ENCODE data around the gene TMEFF1. TPM values are rescaled to one million over a fixed set of nuclear protein-coding genes. Genes with fewer than 3 reads are reported as not detected.

TMEFF1 gene
- total and polyA plus RNA-seq, 4 donors, result 0.01 to 0.77 (median 0.71) TPM; not detected in 1

DNA sequence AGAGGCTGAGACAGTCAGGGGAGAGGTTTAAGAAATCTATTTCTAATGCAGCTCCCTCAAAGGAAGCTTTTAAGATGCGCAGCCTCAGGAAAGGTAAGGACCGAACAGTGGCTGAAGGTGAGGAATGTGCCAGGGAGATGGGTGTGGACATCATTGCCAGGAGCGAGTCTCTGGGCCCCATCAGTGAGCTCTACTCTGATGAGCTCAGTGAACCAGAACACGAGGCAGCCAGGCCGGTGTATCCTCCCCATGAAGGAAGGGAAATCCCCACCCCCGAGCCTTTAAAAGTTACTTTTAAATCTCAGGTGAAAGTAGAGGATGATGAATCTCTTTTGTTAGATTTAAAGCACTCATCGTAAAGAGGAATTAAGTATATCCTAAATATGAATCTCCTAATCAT lies 113.1 kb downstream of the TMEFF1 start:
- ATAC-seq (ENCODE audit: insufficient read depth, low FRiP score) (no peak), DNase-seq (no peak)
- no peaks in the 10 kb centered on the region for H3K27me3 ChIP-seq (ENCODE audit: control insufficient read depth in 3 of 3, insufficient read depth in 3 of 3, low read length in 2 of 3)
- H3K9me3 ChIP-seq (ENCODE audit: control insufficient read depth in 4 of 4, insufficient read depth in 3 of 4, low read length in 3 of 4), result no peaks in the 10 kb centered on the region
- no peak overlapping the region for H3K9ac ChIP-seq (ENCODE audit: insufficient read depth in 1 of 2, low read length in 2 of 2)
- H3K36me3 ChIP-seq (ENCODE audit: control insufficient read depth in 4 of 4, insufficient read depth in 4 of 4, low read length in 4 of 4), result peaks cover 0 to 4% (median 0%) of the 10 kb centered on the region in 4 donors
- H3K27ac ChIP-seq (ENCODE audit: low read depth in 1 of 2, low read length in 1 of 2), result no peak overlapping the region
- 96% methylated on average over 7 of the region's 7 CpGs for WGBS, 2 donors
- peaks cover 0 to 3% (median 0%) of the 10 kb centered on the region in 5 donors for H3K4me1 ChIP-seq (ENCODE audit: control insufficient read depth in 5 of 5, insufficient read depth in 5 of 5, low read length in 5 of 5)
- TF ChIP-seq, protein P1, sequence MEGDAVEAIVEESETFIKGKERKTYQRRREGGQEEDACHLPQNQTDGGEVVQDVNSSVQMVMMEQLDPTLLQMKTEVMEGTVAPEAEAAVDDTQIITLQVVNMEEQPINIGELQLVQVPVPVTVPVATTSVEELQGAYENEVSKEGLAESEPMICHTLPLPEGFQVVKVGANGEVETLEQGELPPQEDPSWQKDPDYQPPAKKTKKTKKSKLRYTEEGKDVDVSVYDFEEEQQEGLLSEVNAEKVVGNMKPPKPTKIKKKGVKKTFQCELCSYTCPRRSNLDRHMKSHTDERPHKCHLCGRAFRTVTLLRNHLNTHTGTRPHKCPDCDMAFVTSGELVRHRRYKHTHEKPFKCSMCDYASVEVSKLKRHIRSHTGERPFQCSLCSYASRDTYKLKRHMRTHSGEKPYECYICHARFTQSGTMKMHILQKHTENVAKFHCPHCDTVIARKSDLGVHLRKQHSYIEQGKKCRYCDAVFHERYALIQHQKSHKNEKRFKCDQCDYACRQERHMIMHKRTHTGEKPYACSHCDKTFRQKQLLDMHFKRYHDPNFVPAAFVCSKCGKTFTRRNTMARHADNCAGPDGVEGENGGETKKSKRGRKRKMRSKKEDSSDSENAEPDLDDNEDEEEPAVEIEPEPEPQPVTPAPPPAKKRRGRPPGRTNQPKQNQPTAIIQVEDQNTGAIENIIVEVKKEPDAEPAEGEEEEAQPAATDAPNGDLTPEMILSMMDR (IDR thresholded peaks at IDR 0.05; ENCODE audit: control extremely low read depth, extremely low read depth), result no peak
- H3K4me3 ChIP-seq, result no peak overlapping the region

DNA sequence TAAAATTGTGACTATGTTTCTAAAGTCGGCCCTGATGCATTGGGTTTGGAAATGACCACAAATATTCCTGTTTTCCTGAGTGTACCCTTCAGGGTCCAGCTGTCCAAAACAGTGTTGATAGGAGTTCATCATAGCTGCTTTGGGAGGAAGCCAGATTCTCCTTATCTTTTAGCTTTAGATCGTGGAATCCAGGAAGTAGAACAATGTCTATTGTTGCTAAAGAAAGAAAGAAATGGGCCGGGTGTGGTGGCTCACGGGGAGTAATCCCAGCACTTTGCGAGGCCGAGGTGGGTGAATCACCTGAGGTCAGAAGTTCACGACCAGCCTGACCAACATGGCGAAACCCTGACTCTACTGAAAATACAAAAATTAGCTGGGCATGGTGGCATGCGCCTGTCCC lies 114.4 kb downstream of the TMEFF1 start:
- Histone ChIP-seq H3K4me3 (no peak overlapping the region), H3K27me3 (ENCODE audit: control insufficient read depth in 3 of 3, insufficient read depth in 3 of 3, low read length in 2 of 3) (no peaks in the 10 kb centered on the region), H3K9me3 (ENCODE audit: control insufficient read depth in 4 of 4, insufficient read depth in 3 of 4, low read length in 3 of 4) (no peaks in the 10 kb centered on the region), H3K27ac (ENCODE audit: low read depth in 1 of 2, low read length in 1 of 2) (peak overlapping the region in 1 of 2 donors; percentile 57), H3K4me1 (ENCODE audit: control insufficient read depth in 5 of 5, insufficient read depth in 5 of 5, low read length in 5 of 5) (peaks cover 0 to 3% (median 0%) of the 10 kb centered on the region in 5 donors), H3K36me3 (ENCODE audit: control insufficient read depth in 4 of 4, insufficient read depth in 4 of 4, low read length in 4 of 4) (peaks cover 0 to 4% (median 0%) of the 10 kb centered on the region in 4 donors), H3K9ac (ENCODE audit: insufficient read depth in 1 of 2, low read length in 2 of 2) (no peak overlapping the region)
- ATAC-seq (ENCODE audit: insufficient read depth, low FRiP score), result no peak
- TF ChIP-seq, protein P1 (IDR thresholded peaks at IDR 0.05; ENCODE audit: control extremely low read depth, extremely low read depth), result no peak
- WGBS, 2 donors, result 62 to 76% methylated on average over 9 of the region's 9 CpGs
- no peak for DNase-seq

DNA sequence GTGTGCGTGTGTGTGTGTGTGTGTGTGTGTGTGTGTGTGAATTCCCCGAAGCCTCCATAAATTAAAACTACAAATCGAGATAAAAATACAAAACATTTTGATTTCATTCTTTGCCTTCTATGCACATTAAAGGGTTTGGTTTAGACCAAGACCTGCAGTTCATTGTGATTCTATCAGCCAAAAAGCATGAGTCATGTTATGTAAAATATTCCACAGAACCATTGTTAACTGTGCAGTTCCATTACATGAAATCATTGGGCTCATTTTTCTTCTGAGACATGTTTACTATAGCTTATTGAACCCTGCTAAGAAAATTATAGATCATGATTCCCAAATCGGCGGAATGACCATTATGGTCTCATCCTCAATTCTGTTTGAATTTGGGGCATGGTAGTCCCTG lies 116.6 kb downstream of the TMEFF1 start:
- H3K4me1 ChIP-seq (ENCODE audit: control insufficient read depth in 5 of 5, insufficient read depth in 5 of 5, low read length in 5 of 5), result peaks cover 0 to 3% (median 0%) of the 10 kb centered on the region in 5 donors
- no peak overlapping the region for H3K27ac ChIP-seq (ENCODE audit: low read depth in 1 of 2, low read length in 1 of 2)
- peaks cover 0 to 4% (median 0%) of the 10 kb centered on the region in 4 donors for H3K36me3 ChIP-seq (ENCODE audit: control insufficient read depth in 4 of 4, insufficient read depth in 4 of 4, low read length in 4 of 4)
- no peak overlapping the region for H3K9ac ChIP-seq (ENCODE audit: insufficient read depth in 1 of 2, low read length in 2 of 2)
- 88 to 92% methylated on average over 5 of the region's 5 CpGs for WGBS, 2 donors
- TF ChIP-seq, protein P1 (IDR thresholded peaks at IDR 0.05; ENCODE audit: control extremely low read depth, extremely low read depth), result no peak
- ATAC-seq (ENCODE audit: insufficient read depth, low FRiP score) (no peak), DNase-seq (no peak)
- no peak overlapping the region for H3K4me3 ChIP-seq
- no peaks in the 10 kb centered on the region for H3K27me3 ChIP-seq (ENCODE audit: control insufficient read depth in 3 of 3, insufficient read depth in 3 of 3, low read length in 2 of 3)
- H3K9me3 ChIP-seq (ENCODE audit: control insufficient read depth in 4 of 4, insufficient read depth in 3 of 4, low read length in 3 of 4), result no peaks in the 10 kb centered on the region

DNA sequence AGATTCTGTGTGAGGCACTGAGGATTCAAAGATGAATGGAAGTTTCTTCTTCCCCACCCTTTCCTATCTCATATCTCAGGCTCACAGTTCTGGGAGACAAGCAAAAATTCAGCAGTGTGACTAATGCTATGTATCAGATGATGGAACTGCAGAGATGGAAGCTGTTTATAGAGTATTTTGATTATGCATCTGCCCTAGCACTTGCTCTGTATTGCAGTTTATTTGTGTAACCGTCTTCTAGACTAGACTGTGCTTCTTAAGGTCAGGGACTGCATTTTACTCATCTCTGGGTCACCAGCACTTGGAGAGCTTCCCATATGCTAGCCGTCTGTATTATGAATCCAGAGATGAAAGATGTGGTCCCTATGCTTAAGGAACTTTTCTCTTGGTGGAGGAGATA lies 117.5 kb downstream of the TMEFF1 start:
- Histone ChIP-seq H3K27ac (ENCODE audit: low read depth in 1 of 2, low read length in 1 of 2) (peak overlapping the region in 1 of 2 donors; percentile 1), H3K9ac (ENCODE audit: insufficient read depth in 1 of 2, low read length in 2 of 2) (no peak overlapping the region), H3K4me3 (no peak overlapping the region), H3K36me3 (ENCODE audit: control insufficient read depth in 4 of 4, insufficient read depth in 4 of 4, low read length in 4 of 4) (peaks cover 0 to 3% (median 0%) of the 10 kb centered on the region in 4 donors), H3K9me3 (ENCODE audit: control insufficient read depth in 4 of 4, insufficient read depth in 3 of 4, low read length in 3 of 4) (no peaks in the 10 kb centered on the region), H3K4me1 (ENCODE audit: control insufficient read depth in 5 of 5, insufficient read depth in 5 of 5, low read length in 5 of 5) (peaks cover 0 to 3% (median 3%) of the 10 kb centered on the region in 5 donors), H3K27me3 (ENCODE audit: control insufficient read depth in 3 of 3, insufficient read depth in 3 of 3, low read length in 2 of 3) (no peaks in the 10 kb centered on the region)
- 71 to 82% methylated on average over 2 of the region's 2 CpGs for WGBS, 2 donors
- no peak for DNase-seq
- ATAC-seq (ENCODE audit: insufficient read depth, low FRiP score), result no peak
- TF ChIP-seq, protein P1 (IDR thresholded peaks at IDR 0.05; ENCODE audit: control extremely low read depth, extremely low read depth), result no peak
